ENCODE measurements around the gene DOCK2. TPM values are rescaled to one million over a fixed set of nuclear protein-coding genes. Genes with fewer than 3 reads are reported as not detected.

DOCK2 gene
- polyA plus RNA-seq, 1 donor (not counting 4 experiments of a cell fraction or from before 2014, with no cell fraction given), result 0.21 TPM

DNA sequence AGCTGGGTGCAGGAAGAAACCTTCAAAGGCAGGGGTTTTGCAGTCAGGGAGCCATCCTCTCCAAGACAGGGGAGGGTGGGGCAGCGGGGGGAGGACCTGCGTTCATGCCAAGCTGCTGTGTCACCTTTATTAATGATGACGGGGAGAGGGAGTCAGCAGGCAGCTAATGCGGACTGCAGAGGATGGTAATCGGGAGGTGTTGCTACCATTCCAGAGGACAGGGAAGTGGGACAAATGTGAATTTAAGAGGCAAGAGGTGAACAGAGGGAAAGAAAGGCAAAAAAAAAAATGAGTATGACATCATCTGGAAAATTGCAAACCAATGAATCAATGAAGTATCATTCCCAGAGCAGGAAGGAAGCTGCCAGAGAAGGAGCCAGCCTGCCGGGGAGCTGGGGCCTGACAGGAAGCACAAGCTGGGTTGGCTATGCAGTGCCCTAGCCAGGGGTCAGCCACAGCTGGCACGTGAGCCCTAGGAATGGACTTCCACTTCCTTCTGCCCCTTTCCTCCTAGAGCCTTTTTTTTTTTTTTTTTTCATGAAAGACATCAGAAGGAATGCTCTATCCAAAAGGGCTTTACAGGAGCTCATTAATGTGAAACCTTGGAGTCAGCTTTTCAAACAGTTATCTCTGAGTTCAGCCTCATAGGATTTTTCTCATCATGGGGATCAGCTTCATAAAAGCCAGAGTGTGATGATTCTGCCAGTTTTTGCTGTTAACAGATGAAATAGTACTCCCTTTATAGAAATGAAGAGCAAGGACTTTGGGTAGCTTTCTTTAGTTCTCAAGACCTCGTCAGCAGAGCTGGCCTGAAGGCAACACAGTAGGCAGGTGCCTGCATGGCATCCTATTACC is 334.1 kb downstream of the DOCK2 start:
- peak; percentile 78 for FAIRE-seq
- no peak for TF ChIP-seq EZH2 (IDR thresholded peaks at IDR 0.05; ENCODE audit: low read length)
- TF ChIP-seq, protein P1, sequence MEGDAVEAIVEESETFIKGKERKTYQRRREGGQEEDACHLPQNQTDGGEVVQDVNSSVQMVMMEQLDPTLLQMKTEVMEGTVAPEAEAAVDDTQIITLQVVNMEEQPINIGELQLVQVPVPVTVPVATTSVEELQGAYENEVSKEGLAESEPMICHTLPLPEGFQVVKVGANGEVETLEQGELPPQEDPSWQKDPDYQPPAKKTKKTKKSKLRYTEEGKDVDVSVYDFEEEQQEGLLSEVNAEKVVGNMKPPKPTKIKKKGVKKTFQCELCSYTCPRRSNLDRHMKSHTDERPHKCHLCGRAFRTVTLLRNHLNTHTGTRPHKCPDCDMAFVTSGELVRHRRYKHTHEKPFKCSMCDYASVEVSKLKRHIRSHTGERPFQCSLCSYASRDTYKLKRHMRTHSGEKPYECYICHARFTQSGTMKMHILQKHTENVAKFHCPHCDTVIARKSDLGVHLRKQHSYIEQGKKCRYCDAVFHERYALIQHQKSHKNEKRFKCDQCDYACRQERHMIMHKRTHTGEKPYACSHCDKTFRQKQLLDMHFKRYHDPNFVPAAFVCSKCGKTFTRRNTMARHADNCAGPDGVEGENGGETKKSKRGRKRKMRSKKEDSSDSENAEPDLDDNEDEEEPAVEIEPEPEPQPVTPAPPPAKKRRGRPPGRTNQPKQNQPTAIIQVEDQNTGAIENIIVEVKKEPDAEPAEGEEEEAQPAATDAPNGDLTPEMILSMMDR (optimal IDR thresholded peaks at IDR 0.05 in 1 of 3, IDR thresholded peaks at IDR 0.05 in 1 of 3, conservative IDR thresholded peaks at IDR 0.05 in 1 of 3; ENCODE audit: extremely low read depth in 1 of 3, insufficient read depth in 2 of 3, low read length in 3 of 3), result no peak
- peak overlapping the region; percentile 65 for H3K27ac ChIP-seq (ENCODE audit: control insufficient read depth, insufficient read depth, low read length)
- H3K4me3 ChIP-seq (ENCODE audit: control insufficient read depth in 2 of 3, extremely low read depth in 1 of 3, insufficient read depth in 2 of 3, low read depth in 1 of 3, low read length in 3 of 3), result peak overlapping the region in 1 of 3 experiments; percentile 13
- no peaks in the 10 kb centered on the region for H3K9me1 ChIP-seq (ENCODE audit: control insufficient read depth, extremely low read depth, insufficient read depth, low read length)
- peak; percentile 83 for DNase-seq (ENCODE audit: low read depth, low spot score)
- peaks cover 15% of the 10 kb centered on the region for H3K4me1 ChIP-seq (ENCODE audit: control insufficient read depth, extremely low read depth, insufficient read depth, low read length)
- no peaks in the 10 kb centered on the region for H3K27me3 ChIP-seq (ENCODE audit: control insufficient read depth, extremely low read depth, insufficient read depth, low read length)
- no peaks in the 10 kb centered on the region for H4K20me1 ChIP-seq (ENCODE audit: control insufficient read depth, extremely low read depth, insufficient read depth, low read length)
- H3K9ac ChIP-seq (ENCODE audit: control insufficient read depth, extremely low read depth, insufficient read depth, low read length), result peak overlapping the region; percentile 33
- no peaks in the 10 kb centered on the region for H3K36me3 ChIP-seq (ENCODE audit: control insufficient read depth in 2 of 2, extremely low read depth in 1 of 2, insufficient read depth in 2 of 2, low read length in 2 of 2)
- peak overlapping the region; percentile 44 for H2AFZ ChIP-seq (ENCODE audit: control insufficient read depth, low read length)
- H3K4me2 ChIP-seq (ENCODE audit: control insufficient read depth, extremely low read depth, insufficient read depth, low read depth, low read length), result peak overlapping the region; percentile 68
- dilution Hi-C loops (cut with MboI; ENCODE audit: extremely low pct_ligation_motif_present, low sequenced_read_pairs), result no loop called here
- no peaks in the 10 kb centered on the region for H3K9me3 ChIP-seq (ENCODE audit: control insufficient read depth, low read depth, low read length)
- no peaks in the 10 kb centered on the region for H3K79me2 ChIP-seq (ENCODE audit: control insufficient read depth, insufficient read depth, low read length)

- Histone ChIP-seq H3K4me2 (ENCODE audit: control insufficient read depth, extremely low read depth, insufficient read depth, low read depth, low read length) (peak overlapping the region; percentile 68), H3K4me3 (ENCODE audit: control insufficient read depth in 2 of 3, extremely low read depth in 1 of 3, insufficient read depth in 2 of 3, low read depth in 1 of 3, low read length in 3 of 3) (no peak overlapping the region), H3K4me1 (ENCODE audit: control insufficient read depth, extremely low read depth, insufficient read depth, low read length) (peaks cover 18% of the 10 kb centered on the region), H2AFZ (ENCODE audit: control insufficient read depth, low read length) (peak overlapping the region; percentile 44), H3K27ac (ENCODE audit: control insufficient read depth, insufficient read depth, low read length) (peak overlapping the region; percentile 65), H3K79me2 (ENCODE audit: control insufficient read depth, insufficient read depth, low read length) (no peaks in the 10 kb centered on the region), H3K9me1 (ENCODE audit: control insufficient read depth, extremely low read depth, insufficient read depth, low read length) (no peaks in the 10 kb centered on the region), H3K36me3 (ENCODE audit: control insufficient read depth in 2 of 2, extremely low read depth in 1 of 2, insufficient read depth in 2 of 2, low read length in 2 of 2) (no peaks in the 10 kb centered on the region), H3K9me3 (ENCODE audit: control insufficient read depth, low read depth, low read length) (no peaks in the 10 kb centered on the region), H3K27me3 (ENCODE audit: control insufficient read depth, extremely low read depth, insufficient read depth, low read length) (no peaks in the 10 kb centered on the region), H3K9ac (ENCODE audit: control insufficient read depth, extremely low read depth, insufficient read depth, low read length) (no peak overlapping the region), H4K20me1 (ENCODE audit: control insufficient read depth, extremely low read depth, insufficient read depth, low read length) (no peaks in the 10 kb centered on the region)
- no peak for TF ChIP-seq EZH2 (IDR thresholded peaks at IDR 0.05; ENCODE audit: low read length)
- FAIRE-seq (no peak), DNase-seq (ENCODE audit: low read depth, low spot score) (no peak)
- dilution Hi-C loops (cut with MboI; ENCODE audit: extremely low pct_ligation_motif_present, low sequenced_read_pairs), result no loop called here
These were observed 334.7 kb downstream of the DOCK2 start for GRCh38 chr5:169971780-169972179.

All from keratinocyte (primary cell).